HepG2 (cell line): Measurements from ENCODE around the gene SLC25A11. TPM values are rescaled to one million over a fixed set of nuclear protein-coding genes. Genes with fewer than 3 reads are reported as not detected.

Source experiments
- ATAC-seq: fragments of 200-7000 bp; cut with Tn5 transposase; 3 replicates; pipeline ENCODE4 v1.9.1; 2020; ENCODE audit warnings: mild to moderate bottlenecking, moderate library complexity
- BruUV-seq: library from RNA; stranded (reverse); fragments of 400-500 nt; replicated peaks from 2 replicates; lab custom pipeline; 2021; lab: Mats Ljungman, UMichigan
- CTCF ChIA-PET: fragments of 300-600 bp; formaldehyde crosslinking; extraction: SDS; loops from one replicate; lab custom pipeline; 2021; ENCODE audit warnings: low total read pairs, inconsistent platforms, low intra/inter-chr PET ratio; lab: Yijun Ruan, JAX
- POLR2A ChIA-PET: fragments of 350-600 bp; sonication (Branson Sonifier 250); formaldehyde crosslinking; loops from one replicate; lab custom pipeline; 2020; ENCODE audit warnings: antibody characterized with exemption, inconsistent platforms; lab: Yijun Ruan, JAX
- DNase-seq: peaks from one replicate; pipeline ENCODE4 v3.0.0-alpha.2; 2015; ENCODE audit warnings: low spot score
- FAIRE-seq: peaks from 3 replicates; lab custom pipeline; 2011; peaks lifted over from hg19 to GRCh38; lab: Jason Lieb, UNC
- H2AFZ ChIP-seq: one replicate; pipeline ENCODE4 v1.6.1; 2011; ENCODE audit warnings: low read length, inconsistent platforms
- H3K27ac ChIP-seq: fragments of 300-600 bp; 3 replicates; pipeline ENCODE4 v1.8.0; 2011; ENCODE audit warnings: mixed run types, mild to moderate bottlenecking, mixed read lengths, low read length, inconsistent platforms; ENCODE audit not compliant: insufficient read depth; ENCODE audit errors: extremely low read length
- H3K27me3 ChIP-seq, 2 experiments: fragments of 200-600 bp in 1 of 2; 2 replicates in 1 of 2; 3 replicates in 1 of 2; pipeline versions ENCODE4 v1.6.0 to v1.8.0; 2011; ENCODE audit warnings: low read length in 2 of 2, mild to moderate bottlenecking in 2 of 2, moderate library complexity in 2 of 2, inconsistent platforms in 1 of 2; ENCODE audit not compliant: insufficient read depth in 2 of 2, control insufficient read depth in 1 of 2
- H3K36me3 ChIP-seq, 2 experiments: fragments of 200-600 bp in 1 of 2; replicated peaks in 1 of 2; 2 replicates in 1 of 2; 3 replicates in 1 of 2; pipeline versions ENCODE4 v1.5.1 to v1.8.0; 2011; ENCODE audit warnings: low read length in 2 of 2, inconsistent platforms in 1 of 2; ENCODE audit not compliant: insufficient read depth in 2 of 2, control insufficient read depth in 1 of 2
- H3K4me1 ChIP-seq: 2 replicates; pipeline ENCODE4 v1.5.1; 2012; ENCODE audit warnings: low read length, inconsistent platforms; ENCODE audit not compliant: insufficient read depth
- H3K4me2 ChIP-seq: 2 replicates; pipeline ENCODE4 v1.6.0; 2011; ENCODE audit warnings: low read depth, low read length, inconsistent platforms
- H3K4me3 ChIP-seq, 3 experiments: fragments of 200-600 bp in 1 of 3; sonication (generic), shearing (Covaris generic) in 1 of 3; replicated peaks in 1 of 3; 2 replicates each; pipeline ENCODE4 v1.5.1; 2011 to 2016; ENCODE audit warnings: low read length in 3 of 3, inconsistent platforms in 2 of 3, low read depth in 2 of 3, mild to moderate bottlenecking in 2 of 3, control low read depth in 1 of 3, mixed read lengths in 1 of 3; ENCODE audit not compliant: insufficient read depth in 1 of 3
- H3K79me2 ChIP-seq: one replicate; pipeline ENCODE4 v1.6.1; 2011; ENCODE audit warnings: low read length, inconsistent platforms; ENCODE audit not compliant: insufficient read depth
- H3K9ac ChIP-seq: 2 replicates; pipeline ENCODE4 v1.6.0; 2011; ENCODE audit warnings: mild to moderate bottlenecking, low read depth, low read length, inconsistent platforms; ENCODE audit not compliant: insufficient read depth
- H3K9me3 ChIP-seq: 2 replicates; pipeline ENCODE4 v1.5.1; 2012; ENCODE audit warnings: mild to moderate bottlenecking, low read length
- H4K20me1 ChIP-seq: 2 replicates; pipeline ENCODE4 v1.6.0; 2011; ENCODE audit warnings: inconsistent platforms, mild to moderate bottlenecking, low read length, moderate library complexity; ENCODE audit not compliant: insufficient read depth
- ATF4 ChIP-seq, 2 experiments: fragments of 450-650 bp in 1 of 2; sonication (generic) in 1 of 2; formaldehyde crosslinking; IDR thresholded peaks; 2 replicates each; pipeline versions ENCODE4 v1.5.0 to v1.8.0; 2020 to 2022; ENCODE audit warnings: mild to moderate bottlenecking in 1 of 2, missing genetic modification reagents in 1 of 2
- ATF7 ChIP-seq, 2 experiments: fragments of 450-650 bp in 1 of 2; sonication (generic) in 1 of 2; formaldehyde crosslinking in 1 of 2; IDR thresholded peaks; 2 replicates each; pipeline versions ENCODE4 v1.4.0 to v1.6.1; 2016 to 2020; ENCODE audit warnings: antibody characterized with exemption in 1 of 2, mild to moderate bottlenecking in 1 of 2, missing genetic modification reagents in 1 of 2
- CBFB ChIP-seq: sonication (generic); formaldehyde crosslinking; IDR thresholded peaks from 2 replicates; pipeline ENCODE4 v1.4.0; 2020; ENCODE audit warnings: missing genetic modification reagents
- CEBPB ChIP-seq: IDR thresholded peaks from 2 replicates; pipeline ENCODE4 v1.6.1; 2011; ENCODE audit warnings: low read depth, low read length, improper control_type of control experiment, borderline replicate concordance
- CREM ChIP-seq, 2 experiments: sonication (generic) in 1 of 2; formaldehyde crosslinking in 1 of 2; IDR thresholded peaks; 2 replicates each; pipeline versions ENCODE4 v1.4.0 to v1.6.1; 2016 to 2020; ENCODE audit warnings: antibody characterized with exemption in 1 of 2, mild to moderate bottlenecking in 1 of 2, missing genetic modification reagents in 1 of 2
- ELF1 ChIP-seq: sonication (generic); formaldehyde crosslinking; IDR thresholded peaks from 2 replicates; pipeline ENCODE4 v1.4.0; 2020; ENCODE audit warnings: missing genetic modification reagents
- ELF4 ChIP-seq: sonication (generic); formaldehyde crosslinking; IDR thresholded peaks from 2 replicates; pipeline ENCODE4 v1.5.0; 2020; ENCODE audit warnings: missing genetic modification reagents, mild to moderate bottlenecking, moderate library complexity, borderline replicate concordance
- GMEB2 ChIP-seq: IDR thresholded peaks from 2 replicates; pipeline ENCODE4 v1.6.1; 2016; ENCODE audit warnings: missing biosample characterization, missing genetic modification reagents, low read depth
- MED1 ChIP-seq: sonication (generic); formaldehyde crosslinking; IDR thresholded peaks from 2 replicates; pipeline ENCODE4 v1.4.0; 2020; ENCODE audit warnings: missing genetic modification reagents
- NAIF1 ChIP-seq: sonication (generic); formaldehyde crosslinking; IDR thresholded peaks from 2 replicates; pipeline ENCODE4 v1.5.0; 2020; ENCODE audit warnings: mild to moderate bottlenecking, missing genetic modification reagents, borderline replicate concordance
- POLR2A ChIP-seq, 2 experiments: IDR thresholded peaks; 2 replicates each; pipeline ENCODE4 v1.6.1; 2011; ENCODE audit warnings: low read depth in 2 of 2, low read length in 2 of 2, mild to moderate bottlenecking in 1 of 2, moderate library complexity in 1 of 2; ENCODE audit not compliant: insufficient read depth in 1 of 2
- RORA ChIP-seq: sonication (generic); formaldehyde crosslinking; IDR thresholded peaks from 2 replicates; pipeline ENCODE4 v1.5.0; 2020; ENCODE audit warnings: mild to moderate bottlenecking, missing genetic modification reagents, moderate library complexity
- ZBTB33 ChIP-seq: sonication (generic); formaldehyde crosslinking; IDR thresholded peaks from 2 replicates; pipeline ENCODE4 v1.4.0; 2020; ENCODE audit warnings: missing genetic modification reagents
- ZC3H13 ChIP-seq: sonication (generic); formaldehyde crosslinking; IDR thresholded peaks from 2 replicates; pipeline ENCODE4 v1.8.1; 2023; ENCODE audit warnings: mild to moderate bottlenecking, missing genetic modification reagents, moderate library complexity
- ZNF143 ChIP-seq: sonication (generic); formaldehyde crosslinking; IDR thresholded peaks from 2 replicates; pipeline ENCODE4 v1.4.0; 2020; ENCODE audit warnings: missing genetic modification reagents
- ZNF343 ChIP-seq: sonication (generic); formaldehyde crosslinking; IDR thresholded peaks from 2 replicates; pipeline ENCODE4 v1.4.0; 2020; ENCODE audit warnings: mild to moderate bottlenecking, missing genetic modification reagents
- ZNF414 ChIP-seq: sonication (generic); formaldehyde crosslinking; IDR thresholded peaks from 2 replicates; pipeline ENCODE4 v1.5.0; 2020; ENCODE audit warnings: missing genetic modification reagents
- ZNF460 ChIP-seq: sonication (generic); formaldehyde crosslinking; IDR thresholded peaks from 2 replicates; pipeline ENCODE4 v1.5.1; 2020; ENCODE audit warnings: missing genetic modification reagents, mild to moderate bottlenecking, borderline replicate concordance
- ZSCAN31 ChIP-seq: sonication (generic); formaldehyde crosslinking; IDR thresholded peaks from 2 replicates; pipeline ENCODE4 v1.5.0; 2020; ENCODE audit warnings: low read depth, mild to moderate bottlenecking, missing genetic modification reagents
- WGBS: methylation state at CpG from one replicate; pipeline ENCODE4 v1.1.6; 2017; ENCODE audit warnings: low lambda C conversion rate; 5-methylcytosine and 5-hydroxymethylcytosine counted together
- in situ Hi-C: cut with HindIII; loops from 2 replicates; pipeline ENCODE4 v1.10.0; 2017; ENCODE audit warnings: low pct_unique_long_range_greater_than_20kb; ENCODE audit not compliant: extremely low pct_ligation_motif_present
- intact Hi-C: fragments of 100-400 bp; cut with micrococcal nuclease; formaldehyde crosslinking; loops from one replicate; pipeline ENCODE4 v1.10.0; 2022; ENCODE audit not compliant: unreplicated experiment
- polyA plus RNA-seq, 8 experiments: library from polyadenylated mRNA; depleted of rRNA in 3 of 8; stranded (reverse) in 7 of 8; unstranded in 1 of 8; fragments of >200 nt; fragmentation: Illumina TruSeq in 4 of 8; extraction: Trizol in 4 of 8; gene quantifications; 2 replicates each; pipeline versions ENCODE4 v1.2.1 to v1.2.3, GENCODE V29; 2011 to 2016; ENCODE audit warnings: low read depth in 4 of 8, missing spikeins in 1 of 8, mixed read lengths in 1 of 8; ENCODE audit not compliant: insufficient read depth in 1 of 8
- total RNA-seq, 5 experiments: library from RNA; depleted of rRNA; stranded (reverse); fragments of >200 nt; fragmentation: Illumina TruSeq; extraction: Trizol; gene quantifications; 2 replicates each; pipeline ENCODE4 v1.2.3, GENCODE V29; 2016; ENCODE audit warnings: low read depth in 1 of 5

The SLC25A11 gene
- total and polyA plus RNA-seq, 2 of the 13 experiments (the other 11 are each of a cell fraction or from before 2014, with no cell fraction given), result 35.4 to 47.2 TPM

GRCh38 chr17:4899341-4900230 is 40.3 kb downstream of the SLC25A11 start, which contains the start of gene C17orf107:
TSS of gene C17orf107 (plus strand) at chr17:4899536. CDS start at chr17:4899763, 227 bp downstream.
- DNase-seq (no peak), ATAC-seq (no peak), FAIRE-seq (no peak)
- CTCF ChIA-PET, result no interaction called here
- H3K27ac ChIP-seq, result no peak within 1 kb of the TSS
- in situ Hi-C loops, result loop anchor here (10.0 kb wide), 2 partner anchors 155 to 345 kb away; partner anchors contain the start of gene MYBBP1A
- no peak within 1 kb of the TSS for H3K4me3 ChIP-seq
- H2AFZ ChIP-seq, result no peak within 1 kb of the TSS
- no TSS peak for BruUV-seq
- peaks cover 15 to 28% of the 10 kb centered on the region in 2 experiments; a peak in 4 of 5 replicates for H3K36me3 ChIP-seq
- intact Hi-C loops, result loop anchor here (10.0 kb wide), 1 partner anchor 165 kb away; no protein-coding TSS in a partner anchor
- 97% methylated on average over 45 of the region's 60 CpGs for WGBS
- no peak within 1 kb of the TSS for H3K9ac ChIP-seq
- no peaks in the 10 kb centered on the region for H3K9me3 ChIP-seq
- H3K79me2 ChIP-seq, result no peaks in the 10 kb centered on the region
- peaks cover 18% of the 10 kb centered on the region for H3K4me1 ChIP-seq
- POLR2A ChIA-PET, result no interaction called here
- no peak within 1 kb of the TSS for H3K4me2 ChIP-seq
- no peaks in the 10 kb centered on the region for H3K27me3 ChIP-seq
- H4K20me1 ChIP-seq, result no peaks in the 10 kb centered on the region
- TF ChIP-seq ZC3H13 (no peak), CEBPB (peak; percentile 54; the same call in 1 of the 2 replicates), ATF7 (IDR thresholded peaks at IDR 0.05) (peak; percentile 70), ATF7 (CRISPR knock-in tag; IDR thresholded peaks at IDR 0.05) (no peak), ELF4 (CRISPR knock-in tag) (no peak), ELF1 (CRISPR knock-in tag) (no peak), ZSCAN31 (no peak), GMEB2 (CRISPR knock-in tag) (no peak), ZBTB33 (no peak), ATF4 (CRISPR knock-in tag; IDR thresholded peaks at IDR 0.05) (no peak), ZNF343 (CRISPR knock-in tag) (no peak), ZNF414 (CRISPR knock-in tag) (no peak), RORA (CRISPR knock-in tag) (no peak), POLR2A (IDR thresholded peaks at IDR 0.05; ENCODE audit: insufficient read depth in 1 of 2, low read depth in 2 of 2, low read length in 2 of 2) (0 out of 4 replicates have a peak, but pooled peaks of 1 of the 2 experiments have one; percentile 22), CREM (IDR thresholded peaks at IDR 0.05) (no peak), CREM (CRISPR knock-in tag; IDR thresholded peaks at IDR 0.05) (no peak), MED1 (CRISPR knock-in tag) (no peak), ZNF143 (no peak), NAIF1 (no peak), ZNF460 (no peak), CBFB (CRISPR knock-in tag) (no peak)
